ENCODE data around the gene RBM4.

RBM4 gene

DNA sequence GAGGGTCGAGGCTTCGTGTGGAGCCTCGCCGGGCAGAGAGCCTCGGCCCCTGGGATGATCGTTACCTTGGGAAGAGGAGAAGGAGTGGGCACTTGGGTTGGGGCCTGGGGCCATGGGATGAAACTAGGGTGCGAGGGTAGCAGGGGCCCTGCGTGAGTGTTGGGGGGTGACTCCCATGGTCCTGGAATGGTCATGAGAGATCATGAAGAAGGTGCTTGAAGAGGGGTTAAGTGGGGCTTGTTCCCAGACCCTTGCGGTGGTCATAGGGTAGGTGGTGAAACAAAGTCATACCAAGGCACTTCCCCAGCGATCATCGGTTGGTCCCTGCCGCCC, 45.2 kb upstream of the RBM4 start:
- peaks cover 34% of the 10 kb centered on the region for H3K9me3 ChIP-seq (ENCODE audit: severe bottlenecking)
- no peaks in the 10 kb centered on the region for H3K36me3 ChIP-seq
- H3K4me3 ChIP-seq (ENCODE audit: low read depth, low read length), result no peak overlapping the region
- no peaks in the 10 kb centered on the region for H3K27me3 ChIP-seq (ENCODE audit: insufficient read depth, low read depth, severe bottlenecking)
- no peak for TF ChIP-seq CTCF (IDR thresholded peaks at IDR 0.05; ENCODE audit: low read depth, low read length)
- DNase-seq, result no peak
- no peak overlapping the region for H3K27ac ChIP-seq

GRCh38 chr11:66593650-66594049, 44.9 kb upstream of the RBM4 start:
- H3K27ac ChIP-seq, result no peak overlapping the region
- no peak for TF ChIP-seq CTCF (IDR thresholded peaks at IDR 0.05; ENCODE audit: low read depth, low read length)
- H3K36me3 ChIP-seq, result no peaks in the 10 kb centered on the region
- H3K27me3 ChIP-seq (ENCODE audit: insufficient read depth, low read depth, severe bottlenecking), result no peaks in the 10 kb centered on the region
- H3K9me3 ChIP-seq (ENCODE audit: severe bottlenecking), result peaks cover 34% of the 10 kb centered on the region
- no peak overlapping the region for H3K4me3 ChIP-seq (ENCODE audit: low read depth, low read length)
- DNase-seq, result no peak

GRCh38 chr11:66595245-66595904, 43.1 kb upstream of the RBM4 start:
- Histone ChIP-seq H3K9me3 (ENCODE audit: severe bottlenecking) (peaks cover 27% of the 10 kb centered on the region), H3K36me3 (no peaks in the 10 kb centered on the region), H3K27ac (peak overlapping the region; percentile 71), H3K4me3 (ENCODE audit: low read depth, low read length) (no peak overlapping the region), H3K27me3 (ENCODE audit: insufficient read depth, low read depth, severe bottlenecking) (no peaks in the 10 kb centered on the region)
- DNase-seq, result peak; percentile 67
- no peak for TF ChIP-seq CTCF (IDR thresholded peaks at IDR 0.05; ENCODE audit: low read depth, low read length)

GRCh38 chr11:66598993-66599392, 39.5 kb upstream of the RBM4 start:
- Histone ChIP-seq H3K9me3 (ENCODE audit: severe bottlenecking) (peaks cover 8% of the 10 kb centered on the region), H3K36me3 (no peaks in the 10 kb centered on the region), H3K4me3 (ENCODE audit: low read depth, low read length) (no peak overlapping the region), H3K27ac (no peak overlapping the region), H3K27me3 (ENCODE audit: insufficient read depth, low read depth, severe bottlenecking) (no peaks in the 10 kb centered on the region)
- DNase-seq, result no peak
- TF ChIP-seq CTCF (IDR thresholded peaks at IDR 0.05; ENCODE audit: low read depth, low read length), result no peak

- Histone ChIP-seq H3K9me3 (ENCODE audit: severe bottlenecking) (peaks cover 8% of the 10 kb centered on the region), H3K27ac (no peak overlapping the region), H3K4me3 (ENCODE audit: low read depth, low read length) (no peak overlapping the region), H3K36me3 (no peaks in the 10 kb centered on the region), H3K27me3 (ENCODE audit: insufficient read depth, low read depth, severe bottlenecking) (no peaks in the 10 kb centered on the region)
- DNase-seq, result no peak
- TF ChIP-seq CTCF (IDR thresholded peaks at IDR 0.05; ENCODE audit: low read depth, low read length), result no peak
These were observed 38.3 kb upstream of the RBM4 start for GRCh38 chr11:66600219-66600618.

- no peak for TF ChIP-seq CTCF (IDR thresholded peaks at IDR 0.05; ENCODE audit: low read depth, low read length)
- Histone ChIP-seq H3K27ac (no peak overlapping the region), H3K4me3 (ENCODE audit: low read depth, low read length) (no peak overlapping the region), H3K27me3 (ENCODE audit: insufficient read depth, low read depth, severe bottlenecking) (no peaks in the 10 kb centered on the region), H3K36me3 (no peaks in the 10 kb centered on the region), H3K9me3 (ENCODE audit: severe bottlenecking) (peaks cover 8% of the 10 kb centered on the region)
- DNase-seq, result no peak
These were observed 37.8 kb upstream of the RBM4 start for GRCh38 chr11:66600631-66601233.

All from WERI-Rb-1 (cell line).